Activated CD4-positive, alpha-beta T cell treated with anti-CD3 and anti-CD28 coated beads, Interleukin-10, Interleukin-2, amounts not matched to agents 100 ng/mL and 50 ng/mL, durations not matched to agents 16 hours and 8 hours (primary cell): ENCODE data around the gene CSN1S1.
"Not testable (repeated sequence)": the region's sequence is repeated elsewhere in the genome, so short reads cannot be mapped to it uniquely, and the experiment has no call there.

ENCODE experiments used
- DNase-seq: peaks from one replicate; pipeline ENCODE4 v3.0.0-alpha.2; 2020

CSN1S1 gene, protein sequence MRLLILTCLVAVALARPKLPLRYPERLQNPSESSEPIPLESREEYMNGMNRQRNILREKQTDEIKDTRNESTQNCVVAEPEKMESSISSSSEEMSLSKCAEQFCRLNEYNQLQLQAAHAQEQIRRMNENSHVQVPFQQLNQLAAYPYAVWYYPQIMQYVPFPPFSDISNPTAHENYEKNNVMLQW

DNA sequence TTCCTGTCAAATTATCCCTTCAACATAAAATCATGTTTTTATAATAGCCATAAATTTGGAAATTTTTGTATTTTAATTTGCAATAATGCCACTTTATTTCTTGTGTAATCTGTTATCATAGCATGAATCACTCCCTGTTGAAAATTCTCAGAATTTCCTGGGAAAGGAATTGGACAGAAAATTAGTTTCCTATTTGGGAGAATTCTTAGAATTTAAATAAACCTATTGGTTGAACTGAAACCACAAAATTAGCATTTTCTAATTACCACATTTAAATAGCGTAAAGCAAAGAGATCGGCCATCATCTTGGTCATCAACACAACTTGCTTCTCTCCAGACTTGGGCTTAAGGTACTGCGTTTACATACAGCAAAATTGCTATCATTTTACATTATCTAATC is at the start of gene CSN1S1:
Gene CSN1S1, plus strand, starts transcription at position 301 of the 400 bp plus-strand sequence. CDS start 1,488 bp downstream, outside the sequence.
- no peak for DNase-seq

DNA sequence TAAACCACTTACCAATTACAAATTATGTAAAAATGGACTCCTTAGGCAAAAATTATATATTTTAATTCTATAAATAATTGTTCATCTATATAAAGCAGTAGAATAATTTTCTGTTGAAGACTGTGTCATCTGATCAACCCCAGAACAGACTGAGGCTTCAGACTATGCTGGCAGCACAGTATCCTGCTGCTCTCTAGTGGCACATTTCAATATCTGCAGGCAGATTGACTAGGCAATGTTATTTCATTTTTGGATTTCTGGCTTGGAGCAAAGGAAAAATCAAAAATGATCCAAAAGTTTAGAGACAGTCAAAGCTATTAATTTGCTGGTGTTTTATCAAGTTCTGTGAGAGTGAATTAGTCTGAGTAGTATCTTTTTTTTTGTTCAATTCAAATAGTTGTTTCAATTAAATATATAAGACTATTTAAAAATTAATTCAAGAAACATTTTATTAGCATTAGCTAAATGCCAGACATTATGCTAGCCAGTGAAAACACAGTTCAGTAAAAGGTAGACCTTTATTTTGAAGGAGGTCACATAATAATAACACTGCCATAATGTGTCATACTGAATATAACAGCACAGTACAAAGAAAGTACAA is 49.6 kb upstream of the CSN1S1 start:
- peak; percentile 27 for DNase-seq

DNA sequence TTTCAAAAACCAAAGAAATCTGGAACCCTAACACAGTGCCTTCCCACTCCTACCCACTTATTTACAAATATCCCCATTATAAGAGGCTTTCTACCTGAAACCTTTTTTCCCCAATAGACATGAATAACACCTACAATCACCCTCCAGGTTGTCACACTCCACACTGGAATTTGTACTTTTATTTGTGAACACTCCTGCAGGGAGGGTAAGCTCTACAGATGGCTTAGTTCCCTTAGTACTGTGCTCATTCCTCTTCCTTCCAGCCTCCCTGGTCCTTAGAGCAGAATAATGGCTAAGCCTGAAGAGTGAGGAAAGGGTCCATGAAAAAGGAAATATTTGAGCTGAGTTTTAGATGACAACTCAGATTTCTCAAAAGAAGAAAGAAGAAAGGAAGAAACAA is 48.7 kb upstream of the CSN1S1 start:
- DNase-seq, result no peak

DNA sequence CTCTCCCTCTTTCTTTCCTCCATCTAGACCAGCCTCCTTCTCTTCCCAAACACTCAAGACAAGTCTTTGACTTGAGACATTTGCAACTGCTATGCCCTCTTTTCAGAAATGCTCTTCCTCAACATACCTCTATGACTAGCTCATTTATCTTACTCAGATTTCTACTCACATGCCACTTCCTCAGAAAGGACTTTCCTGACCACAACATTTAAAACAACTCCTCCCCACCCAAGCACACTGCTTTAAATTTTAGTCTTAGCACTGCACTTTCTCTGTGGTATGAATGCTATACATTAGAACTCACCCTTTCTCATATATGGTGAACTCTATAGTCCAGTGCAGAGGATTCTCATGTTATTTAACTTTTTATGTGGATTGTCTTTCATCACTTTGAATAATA is 42.5 kb upstream of the CSN1S1 start:
- peak; percentile 6 for DNase-seq

DNA sequence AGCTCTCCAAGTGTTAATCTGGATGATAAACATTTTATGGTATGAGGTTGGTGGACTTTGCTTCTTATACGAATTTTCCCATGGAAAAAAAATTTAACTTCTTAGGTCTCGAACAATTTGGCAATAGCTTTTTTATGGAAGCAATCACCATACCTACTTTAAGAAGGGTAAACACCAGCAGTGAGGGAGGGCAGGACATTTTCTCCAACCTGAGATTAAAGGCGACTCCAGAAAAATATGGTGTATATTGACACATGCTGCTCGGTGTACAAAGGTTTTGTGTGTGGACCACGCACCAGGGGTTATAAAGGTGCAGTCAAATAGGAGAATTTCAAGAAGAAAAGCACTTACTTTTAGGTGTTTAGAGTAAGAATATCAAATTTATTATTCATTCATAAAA is 36.7 kb upstream of the CSN1S1 start:
- DNase-seq, result no peak

DNA sequence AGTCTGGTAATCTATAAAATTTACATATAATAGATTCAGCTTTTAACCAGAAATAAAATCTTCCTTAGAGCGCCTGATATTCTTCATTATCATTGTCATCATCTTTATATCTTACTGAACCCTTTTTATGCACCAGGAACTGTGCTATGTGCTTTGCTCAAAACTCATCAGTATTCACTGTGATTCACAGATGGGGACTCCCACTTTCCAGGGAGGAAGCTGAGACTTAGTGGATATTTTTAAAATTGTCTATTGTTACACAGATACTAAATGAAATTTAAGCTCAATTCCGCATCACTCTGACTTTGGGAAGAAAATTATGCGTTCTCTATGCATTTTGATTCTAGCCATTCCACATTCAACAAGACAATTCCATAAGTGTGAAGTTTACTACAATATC is 36.1 kb upstream of the CSN1S1 start:
- DNase-seq, result no peak

DNA sequence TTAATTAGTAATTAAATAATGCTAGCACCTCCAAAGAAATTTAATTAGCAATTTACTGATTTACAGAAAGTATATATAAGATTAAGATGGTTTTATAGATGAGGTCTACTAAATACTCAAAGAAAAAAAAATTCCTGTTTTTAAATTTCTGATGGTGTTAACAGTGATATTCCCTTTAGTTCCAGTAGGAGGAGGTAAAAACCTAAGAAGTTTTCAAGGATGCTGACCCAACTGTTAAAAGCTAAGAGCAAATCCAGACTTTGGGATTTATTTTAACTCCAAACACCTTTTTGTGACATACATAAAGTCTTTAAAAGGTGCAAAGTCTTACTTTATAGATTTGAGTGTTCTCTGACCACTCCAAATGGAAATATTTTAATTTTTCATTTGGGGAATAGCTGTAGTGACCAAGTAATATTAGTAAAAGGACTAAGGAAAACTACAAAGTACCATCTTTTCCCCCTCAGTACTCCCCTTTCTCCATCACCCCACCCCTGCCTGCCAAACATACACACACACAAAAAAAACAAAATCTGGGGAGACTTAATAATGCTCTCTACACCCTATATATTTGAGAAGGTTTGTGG is 34.2 kb upstream of the CSN1S1 start:
- DNase-seq, result no peak

DNA sequence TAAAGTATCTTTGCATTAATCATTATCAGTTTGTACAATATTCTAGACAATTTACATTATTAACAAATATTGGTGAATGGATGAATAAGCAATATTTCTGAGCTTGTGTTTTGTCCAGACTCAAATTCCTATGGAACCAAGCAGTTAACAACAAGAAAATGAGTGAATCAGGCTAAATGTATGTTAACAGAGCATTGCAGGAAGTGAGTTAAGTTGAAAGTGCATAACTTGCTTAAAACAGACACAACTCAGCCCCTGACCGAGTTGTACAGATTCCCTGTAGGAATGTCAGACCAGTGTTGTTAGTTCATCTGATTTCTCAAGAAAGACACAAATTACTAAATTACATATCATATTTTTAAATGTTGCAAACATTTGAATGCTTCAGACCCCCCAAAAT is 23.7 kb upstream of the CSN1S1 start:
- DNase-seq, result no peak

DNA sequence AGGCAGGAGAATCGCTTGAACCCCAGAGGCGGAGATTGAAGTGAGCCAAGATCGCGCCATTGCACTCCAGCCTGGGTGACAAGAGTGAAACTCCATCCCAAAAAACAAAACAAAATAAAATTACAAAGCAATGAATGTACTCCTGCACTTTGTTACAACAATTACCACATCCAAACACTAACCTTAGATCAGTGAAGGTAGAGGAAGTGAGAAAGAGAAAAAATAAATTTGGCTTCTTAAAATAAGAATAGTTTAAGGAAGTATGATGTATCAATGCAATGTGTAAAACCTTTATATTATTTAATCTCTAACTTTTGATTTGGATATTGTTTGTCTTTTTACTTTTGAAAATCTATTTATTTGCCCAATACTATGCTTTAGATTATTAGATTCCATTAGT is 21.7 kb upstream of the CSN1S1 start:
- DNase-seq, result no peak

DNA sequence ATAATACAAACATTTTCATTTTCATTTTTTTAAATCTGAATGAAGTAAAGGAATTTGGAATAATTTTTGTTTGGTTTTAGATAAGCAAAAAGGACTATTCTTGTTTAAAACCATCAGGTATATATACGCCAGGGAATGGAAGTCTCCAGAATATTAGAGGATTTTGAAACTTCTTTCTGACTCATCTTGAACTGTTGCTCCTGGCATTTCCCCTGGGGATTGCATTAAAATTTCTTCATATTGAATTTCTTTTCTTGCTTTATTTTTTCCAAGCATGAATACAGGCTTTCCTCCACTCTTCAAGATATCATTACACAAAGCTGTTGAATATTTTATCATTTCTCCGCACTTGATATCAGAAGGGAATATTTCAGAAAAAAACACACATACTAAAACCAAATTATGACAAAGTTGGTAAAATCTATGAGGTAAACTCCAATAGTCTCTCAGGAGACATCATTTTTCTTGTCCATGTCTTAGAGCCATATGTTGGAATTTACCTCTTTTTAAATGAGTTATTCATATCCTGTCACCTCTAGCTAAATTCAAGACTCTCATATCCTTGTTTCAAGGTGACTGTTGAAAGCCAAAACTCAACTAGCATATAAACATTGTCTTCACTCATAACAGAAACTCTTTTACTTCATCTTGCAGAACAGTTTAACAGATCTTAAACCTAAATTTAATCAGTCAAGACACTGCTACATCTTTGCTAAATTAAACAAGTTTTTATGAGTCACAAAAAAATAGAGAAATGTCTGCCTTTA is 20.7 kb upstream of the CSN1S1 start:
- DNase-seq, result peak; percentile 12

DNA sequence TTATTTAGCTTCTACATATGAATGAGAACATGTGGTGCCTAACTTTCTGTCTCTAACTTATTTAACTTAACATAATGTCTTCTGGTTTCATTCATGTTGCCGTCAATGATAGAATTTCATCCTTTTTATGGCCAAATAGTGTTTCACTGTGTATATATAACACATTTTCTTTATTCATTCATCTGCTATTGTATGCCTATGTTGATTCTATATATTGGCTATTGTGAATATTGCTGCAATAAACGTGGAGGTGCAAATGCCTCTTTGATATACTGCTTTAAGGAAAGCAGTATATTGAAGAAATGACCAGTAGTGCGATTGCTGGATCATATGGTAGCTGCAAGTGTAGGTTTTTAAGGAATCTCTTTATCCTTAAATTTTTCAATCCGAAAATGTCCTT is 10.0 kb upstream of the CSN1S1 start:
- no peak for DNase-seq

DNA sequence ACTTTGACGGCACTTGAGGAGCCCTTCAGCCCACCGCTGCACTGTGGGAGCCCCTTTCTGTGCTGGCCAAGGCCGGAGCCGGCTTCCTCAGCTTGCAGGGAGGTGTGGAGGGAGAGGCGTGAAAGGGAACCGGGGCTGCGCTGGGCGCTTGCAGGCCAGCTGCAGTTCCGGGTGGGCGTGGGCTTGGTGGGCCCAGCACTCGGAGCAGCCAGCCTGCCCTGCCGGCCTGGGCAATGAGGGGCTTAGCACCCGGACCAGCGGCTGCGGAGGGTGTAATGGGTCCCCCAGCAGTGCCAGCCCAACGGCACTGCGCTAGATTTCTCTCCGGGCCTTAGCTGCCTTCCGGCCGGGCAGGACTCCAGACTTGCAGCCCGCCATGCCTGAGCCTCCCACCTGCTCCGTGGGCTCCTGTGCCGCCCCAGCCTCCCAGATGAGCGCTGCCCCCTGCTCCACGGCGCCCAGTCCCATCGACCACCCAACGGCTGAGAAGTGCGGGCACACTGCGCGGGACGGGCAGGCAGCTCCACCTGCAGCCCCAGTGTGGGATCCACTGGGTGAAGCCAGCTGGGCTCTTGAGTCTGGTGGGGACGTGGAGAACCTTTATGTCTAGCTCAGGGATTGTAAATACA is 7.0 kb upstream of the CSN1S1 start:
- DNase-seq, result not testable (repeated sequence)

DNA sequence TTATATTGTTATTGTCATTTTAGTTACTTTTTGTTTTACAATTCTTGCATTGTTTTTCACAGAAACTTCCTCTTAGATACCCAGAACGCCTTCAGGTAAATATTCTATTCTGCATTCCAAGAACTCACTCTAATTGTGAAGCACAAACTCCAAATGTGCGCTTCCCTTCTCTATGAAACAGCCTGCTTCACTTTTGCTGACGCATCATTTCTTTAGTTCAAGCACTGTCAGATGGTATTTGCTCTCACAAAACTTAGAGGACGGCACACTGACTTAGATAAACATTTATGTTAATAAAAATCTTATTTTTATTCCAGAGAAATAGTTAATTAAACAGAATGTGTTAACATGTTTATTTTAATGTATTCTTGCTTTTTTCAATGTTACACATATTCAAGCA is 3.3 kb downstream of the CSN1S1 start:
- DNase-seq, result no peak

DNA sequence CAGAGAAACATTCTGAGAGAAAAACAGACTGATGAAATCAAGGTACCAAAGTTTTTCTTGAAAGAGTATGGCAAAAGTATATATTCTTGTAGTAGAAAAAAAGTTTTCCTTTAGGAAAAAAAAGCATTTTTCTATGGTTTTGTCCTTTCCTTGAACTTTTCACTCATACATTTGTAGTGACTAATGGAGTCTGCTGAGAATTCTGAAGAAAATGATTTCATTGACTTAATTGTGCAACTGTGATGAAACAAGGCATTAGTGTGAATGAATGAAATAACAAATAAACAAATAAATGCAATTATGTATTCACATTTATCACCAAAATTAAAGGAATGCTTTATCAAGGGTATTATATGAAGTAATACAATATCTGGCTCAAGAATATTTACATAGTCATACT is 5.7 kb downstream of the CSN1S1 start:
- no peak for DNase-seq

DNA sequence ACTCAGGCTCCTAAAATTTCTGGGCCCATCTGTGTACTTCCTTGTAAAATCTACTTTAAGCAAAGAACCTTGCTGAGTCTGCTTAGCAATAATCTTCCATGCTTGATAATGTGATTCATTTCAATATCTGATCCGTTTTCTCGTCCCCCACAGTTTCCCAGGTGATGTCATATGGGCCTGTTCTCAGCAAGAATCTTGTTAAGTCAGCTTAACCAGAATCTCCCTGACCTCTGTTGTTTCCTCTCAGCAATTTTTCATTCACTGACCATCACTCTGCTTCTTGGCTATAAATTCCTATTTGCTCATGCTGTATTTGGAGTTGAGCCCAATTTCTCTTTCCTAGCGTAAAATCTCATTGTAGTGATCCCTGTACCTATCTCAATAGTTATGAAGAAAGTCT is 20.7 kb downstream of the CSN1S1 start:
- no peak for DNase-seq

DNA sequence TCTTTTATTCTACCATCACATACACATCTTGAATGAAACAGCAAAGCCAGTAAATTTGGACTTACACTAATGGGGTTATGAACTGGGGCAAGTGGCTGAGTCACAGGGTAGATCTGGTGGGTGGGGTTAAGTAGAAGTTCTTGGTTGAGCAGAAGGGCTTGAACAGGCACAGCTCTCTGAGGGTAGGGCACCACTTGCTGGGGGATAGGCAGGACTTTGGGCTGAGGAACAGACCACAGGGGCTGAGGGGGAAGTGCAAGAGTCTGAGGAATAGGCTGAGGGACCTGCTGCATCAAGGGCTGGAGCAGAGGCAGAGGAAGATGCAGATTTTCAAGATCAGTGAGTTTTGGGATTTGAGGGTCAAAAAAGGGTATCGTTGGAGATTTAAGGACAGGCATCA is 26.3 kb downstream of the CSN1S1 start:
- DNase-seq, result no peak

DNA sequence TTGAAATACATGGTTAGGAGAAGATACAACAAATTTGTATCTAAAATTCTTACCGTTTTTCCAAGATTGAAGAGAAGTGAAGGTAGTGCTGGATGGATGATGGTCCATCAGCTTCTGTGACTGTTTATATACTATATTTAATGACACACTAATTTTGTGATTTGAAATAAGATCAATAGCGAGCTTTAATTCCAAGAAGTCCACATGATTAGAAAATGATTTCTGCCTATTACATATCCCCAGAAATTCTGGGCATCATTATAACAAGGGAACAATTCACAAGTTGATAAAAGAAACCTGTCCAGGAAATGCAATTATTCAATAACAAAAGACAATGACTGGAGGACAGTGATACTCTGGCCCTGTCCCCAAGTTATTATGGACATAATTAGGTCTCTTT is 34.8 kb downstream of the CSN1S1 start, which contains the start of gene CSN2:
Gene CSN2, minus strand, starts transcription at position 101 of the 400 bp plus-strand sequence. CDS start 4,733 bp downstream, outside the sequence.
- no peak for DNase-seq

DNA sequence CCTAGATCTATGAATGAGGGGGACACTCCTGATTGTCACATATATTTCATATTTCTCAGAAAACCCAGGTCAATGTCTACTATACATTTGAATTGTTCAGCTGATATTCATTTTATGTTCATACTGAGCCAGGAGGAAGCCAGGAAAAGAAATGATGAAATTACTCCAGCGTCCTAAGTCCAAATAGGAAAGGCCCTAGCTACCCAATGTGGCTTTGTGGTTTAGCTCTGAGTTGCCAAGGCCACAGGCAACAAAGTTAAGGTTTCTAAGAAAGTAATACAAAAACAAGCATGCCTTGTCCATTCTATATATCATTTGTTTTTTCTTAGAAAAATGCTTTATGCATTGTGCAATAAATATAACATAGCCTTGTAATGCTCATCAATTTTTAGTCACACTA is 39.2 kb downstream of the CSN1S1 start:
- DNase-seq, result no peak

DNA sequence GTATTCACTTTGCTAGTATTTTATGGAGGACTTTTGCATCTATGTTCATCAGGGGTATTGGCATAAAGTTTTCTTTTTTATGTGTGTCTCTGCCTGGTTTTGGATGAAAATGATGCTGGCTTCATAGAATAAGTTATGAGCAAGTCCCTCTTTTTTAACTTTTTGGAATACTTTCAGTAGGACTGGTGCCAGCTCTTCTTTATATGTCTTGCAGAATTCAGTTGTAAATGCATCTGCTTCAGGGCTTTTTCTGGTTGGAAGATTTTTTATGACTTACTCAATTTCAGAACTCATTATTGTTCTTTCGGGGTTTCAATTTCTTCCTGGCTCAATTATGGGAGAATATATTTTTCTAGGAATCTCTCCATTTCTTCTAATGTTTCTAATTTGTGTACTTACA is 43.8 kb downstream of the CSN1S1 start:
- DNase-seq, result no peak

DNA sequence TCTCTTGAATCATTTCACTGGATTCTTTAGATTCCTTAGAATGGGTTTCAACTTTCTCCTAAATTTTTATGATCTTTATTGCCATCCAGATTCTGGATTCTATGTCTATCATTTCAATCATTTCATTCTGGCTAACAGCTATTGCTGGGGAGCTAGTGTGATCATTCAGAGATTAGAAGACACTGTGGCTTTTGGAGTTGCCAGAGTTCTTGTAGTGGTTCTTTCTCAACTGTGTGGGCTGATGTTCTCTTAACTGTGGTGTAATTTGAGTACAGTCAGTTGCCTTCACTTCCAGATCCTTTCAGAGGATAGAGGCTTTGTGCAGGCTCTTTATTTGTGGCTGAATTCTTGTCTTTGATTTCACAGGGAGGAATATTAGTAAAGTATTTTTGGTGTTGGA is 46.7 kb downstream of the CSN1S1 start:
- no peak for DNase-seq

DNA sequence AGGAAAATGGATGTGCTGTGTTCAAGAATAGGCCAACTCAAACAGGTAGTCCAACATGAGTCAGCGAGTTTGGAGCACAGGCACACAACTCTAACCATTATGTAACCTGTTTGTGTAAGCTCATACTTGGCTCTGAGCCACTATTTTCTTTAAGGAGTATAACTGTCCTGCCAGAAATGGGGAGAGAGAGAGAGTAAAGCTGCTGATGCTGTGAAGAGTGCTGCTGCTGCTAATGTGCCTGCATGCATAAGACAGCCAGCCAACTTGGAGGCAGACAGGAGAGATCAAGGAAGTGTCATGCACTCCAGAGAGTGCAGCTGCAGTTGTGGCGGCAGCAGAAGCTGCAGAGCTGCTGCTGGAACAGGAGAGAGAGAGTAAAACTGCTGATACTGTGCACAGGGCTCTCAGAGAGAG is 53.2 kb downstream of the CSN1S1 start:
- DNase-seq, result peak; percentile 38

DNA sequence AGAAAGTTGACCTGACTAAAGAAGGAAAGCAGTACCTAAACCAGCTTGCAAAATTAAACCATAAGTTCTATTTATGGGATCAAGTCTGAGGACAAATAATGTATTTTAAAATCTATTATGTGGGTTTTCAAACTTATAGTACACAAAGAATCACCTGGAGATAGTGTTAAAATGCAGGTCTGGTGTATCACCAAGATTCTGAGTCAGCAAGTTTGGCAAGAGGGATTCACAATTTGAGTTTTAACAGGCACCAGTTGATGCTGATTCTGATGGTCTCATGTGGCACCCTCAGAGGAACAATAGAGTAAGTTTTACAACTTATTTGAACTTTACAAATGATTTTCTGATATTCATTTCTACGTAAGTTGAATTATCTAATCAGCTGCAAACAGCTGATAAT is 55.8 kb downstream of the CSN1S1 start:
- no peak for DNase-seq

DNA sequence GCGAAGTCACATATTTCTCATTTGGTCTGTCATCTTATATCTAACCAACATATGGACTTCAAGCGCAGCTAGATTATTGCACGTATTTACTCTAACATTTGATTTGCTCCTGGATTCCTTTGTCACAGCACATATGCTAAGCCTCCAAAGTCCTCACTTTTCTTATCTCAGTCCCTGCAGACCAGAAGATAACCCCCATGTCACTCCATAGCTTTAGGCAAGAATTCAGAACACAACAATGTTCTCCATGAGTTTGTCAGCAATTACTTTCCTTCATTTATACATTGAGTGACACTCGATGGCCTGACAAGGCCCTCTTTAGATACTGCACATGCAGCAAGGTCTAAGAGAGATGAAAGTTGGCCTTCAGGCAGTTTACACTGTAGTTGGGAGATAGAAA is 60.1 kb downstream of the CSN1S1 start:
- DNase-seq, result no peak
